Measurements from ENCODE around the gene MYO5C. TPM values are rescaled to one million over a fixed set of nuclear protein-coding genes. Genes with fewer than 3 reads are reported as not detected.
A peak's percentile ranks its signal among the peaks of the same experiment; 100 is the strongest.

Gene MYO5C
- total and polyA plus RNA-seq, 2 of the 8 experiments (the other 6 are each of a cell fraction or from before 2014, with no cell fraction given) = 8.2 to 26.7 TPM

DNA sequence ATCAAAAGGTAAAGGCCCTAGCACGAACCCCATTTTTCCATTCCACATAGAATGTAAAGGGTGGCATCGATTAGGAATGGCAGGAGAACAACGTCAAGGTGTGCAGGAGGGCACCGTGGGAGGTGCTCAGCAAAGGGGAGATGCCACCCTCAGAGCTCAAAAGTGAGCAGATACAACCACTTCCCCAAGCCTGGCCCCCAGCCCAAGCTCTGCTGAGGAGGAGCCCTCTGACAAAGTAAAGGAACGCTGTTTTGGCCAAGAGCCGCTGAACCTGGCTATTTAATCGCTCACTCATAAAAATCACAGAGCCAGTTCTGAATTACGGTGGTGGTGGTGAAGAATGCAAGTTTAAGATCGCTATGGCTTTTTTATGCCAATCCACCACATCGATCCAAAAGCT is 116.8 kb downstream of the MYO5C start:
- Histone ChIP-seq H3K56ac (replicated peaks; ENCODE audit: insufficient read length, low read depth, low read length) (no peak overlapping the region), H3K23ac (ENCODE audit: insufficient read length) (no peak overlapping the region), H3K79me1 (ENCODE audit: low read depth, low read length) (peaks cover 3% of the 10 kb centered on the region), H2AK5ac (ENCODE audit: low read depth, low read length) (no peak overlapping the region), H3K14ac (ENCODE audit: insufficient read length) (no peak overlapping the region), H3K36me3 (ENCODE audit: control insufficient read depth in 2 of 4, insufficient read depth in 4 of 4, low read length in 3 of 4) (no peaks in the 10 kb centered on the region; a peak in 1 of 8 replicates), H3K27me3 (replicated peaks in 1 of 4; ENCODE audit: control insufficient read depth in 3 of 4, extremely low read depth in 1 of 4, insufficient read depth in 3 of 4, low read length in 3 of 4) (peaks cover 0 to 8% (median 7%) of the 10 kb centered on the region in 4 experiments; a peak in 4 of 7 replicates), H2BK15ac (ENCODE audit: low read length) (no peak overlapping the region), H3K4me3 (ENCODE audit: extremely low read depth in 1 of 4, insufficient read depth in 2 of 4, low read depth in 3 of 4, low read length in 4 of 4) (peak overlapping the region; percentile 63 to 98 (median 81)), H3K27ac (ENCODE audit: low read depth, low read length) (no peak overlapping the region), H4K20me1 (replicated peaks in 1 of 2; ENCODE audit: control insufficient read depth in 1 of 2, insufficient read depth in 2 of 2, low read length in 2 of 2) (peaks cover 0 to 1% of the 10 kb centered on the region in 2 experiments), H3K79me2 (ENCODE audit: control insufficient read depth in 1 of 2, insufficient read depth in 2 of 2, low read length in 2 of 2) (peaks cover 0 to 20% of the 10 kb centered on the region in 2 experiments; a peak in 1 of 4 replicates), H2BK12ac (ENCODE audit: low read depth, low read length) (0 out of 2 replicates have a peak overlapping the region, but pooled peaks have one; percentile 39), H2AFZ (ENCODE audit: low read length) (peak overlapping the region; percentile 47; the same call in 1 of the 2 replicates), H3K4me1 (replicated peaks in 1 of 4; ENCODE audit: control insufficient read depth in 3 of 4, insufficient read depth in 4 of 4, low read length in 3 of 4) (peaks cover 1 to 9% (median 3%) of the 10 kb centered on the region in 4 experiments; a peak in 4 of 7 replicates), H2BK120ac (replicated peaks; ENCODE audit: low read depth, low read length) (no peak overlapping the region), H2BK5ac (ENCODE audit: low read depth, low read length) (no peak overlapping the region), H3K4ac (replicated peaks; ENCODE audit: insufficient read length, low read depth, low read length) (no peak overlapping the region), H2BK20ac (ENCODE audit: low read length) (no peak overlapping the region), H3K23me2 (ENCODE audit: low read depth, low read length) (peaks cover 15% of the 10 kb centered on the region), H4K5ac (ENCODE audit: insufficient read length, low read depth, low read length) (no peak overlapping the region), H3K4me2 (ENCODE audit: insufficient read depth in 1 of 2, low read depth in 2 of 2, low read length in 2 of 2) (peak overlapping the region; percentile 75 to 91), H3K9me3 (ENCODE audit: insufficient read depth in 2 of 2, low read depth in 1 of 2, low read length in 1 of 2) (no peaks in the 10 kb centered on the region), H4K91ac (replicated peaks; ENCODE audit: insufficient read length, low read length) (no peak overlapping the region), H3K9ac (replicated peaks in 1 of 4; ENCODE audit: extremely low read depth in 1 of 4, low read depth in 3 of 4, low read length in 3 of 4) (peak overlapping the region in 3 of 4 experiments; percentile 82 to 89 (median 83); a peak in 6 of 7 replicates), H3K18ac (ENCODE audit: extremely low read depth, low read length) (no peak overlapping the region; the same call in 1 of the 2 replicates), H4K8ac (ENCODE audit: extremely low read depth, insufficient read depth, low read length) (no peak overlapping the region)
- DNase-seq (ENCODE audit: low read depth in 1 of 2, low spot score in 2 of 2) = peak in 1 of 2 experiments; percentile 45
- ChIA-PET CTCF (ENCODE audit: partially characterized antibody) (interaction anchor here (0.6 to 11.2 kb wide), 5 partner anchors 15 to 340 kb away, joined by 3 to 95 read pairs (median 5); no protein-coding TSS in a partner anchor), POLR2A (ENCODE audit: partially characterized antibody) (interaction anchor here (0.7 to 1.9 kb wide), 9 partner anchors 8 to 208 kb away, joined by 3 to 9 read pairs (median 3); partner anchors contain the start of genes LEO1 and MYO5C)
- TF ChIP-seq MAFK (IDR thresholded peaks at IDR 0.05; ENCODE audit: low read depth, low read length) (no peak), SP4 (IDR thresholded peaks at IDR 0.05; ENCODE audit: low read length) (no peak), TEAD4 (IDR thresholded peaks at IDR 0.05; ENCODE audit: low read depth, low read length) (no peak), JUND (IDR thresholded peaks at IDR 0.05; ENCODE audit: low read length) (no peak)
- FAIRE-seq = no peak
- 26% methylated on average over 10 of the region's 10 CpGs; no CpG with 5 or more reads in 1 of the 2 experiments for WGBS, 2 experiments (ENCODE audit: extremely low coverage in 1 of 2, insufficient coverage in 1 of 2, insufficient read length in 1 of 2, insufficient replicate concordance in 2 of 2, low coverage in 1 of 2, low lambda C conversion rate in 2 of 2, missing lambda C conversion rate in 1 of 2)

Data from H1 (cell line).